Astrocyte of the spinal cord (primary cell): ENCODE measurements around the gene GALNT1.
"Not testable (repeated sequence)": the region's sequence is repeated elsewhere in the genome, so short reads cannot be mapped to it uniquely, and the experiment has no call there.

Source experiments
- DNase-seq: peaks from one replicate; pipeline ENCODE4 v3.0.0; 2011; ENCODE audit warnings: low read depth, low spot score
- H3K4me3 ChIP-seq: 2 replicates; pipeline ENCODE4 v1.5.1; 2011; ENCODE audit warnings: low read depth, mild to moderate bottlenecking, low read length, moderate library complexity
- CTCF ChIP-seq: IDR thresholded peaks from 2 replicates; pipeline ENCODE4 v1.5.1; 2012; ENCODE audit warnings: low read depth, mild to moderate bottlenecking, low read length, inconsistent platforms
- in situ Hi-C: cut with HindIII; loops from 2 replicates; pipeline ENCODE4 v1.10.0; 2017; ENCODE audit warnings: low sequenced_read_pairs

Gene GALNT1

GRCh38 chr18:35572644-35573043, 8.9 kb upstream of the GALNT1 start:
- DNase-seq: peak; percentile 17
- in situ Hi-C loops: no loop called here
- no peak for TF ChIP-seq CTCF
- no peak overlapping the region for H3K4me3 ChIP-seq

- in situ Hi-C loops: no loop called here
- no peak for DNase-seq
- TF ChIP-seq CTCF: no peak
- no peak overlapping the region for H3K4me3 ChIP-seq
These were observed 8.0 kb upstream of the GALNT1 start for GRCh38 chr18:35573531-35573930.

GRCh38 chr18:35576240-35576845, 5.2 kb upstream of the GALNT1 start:
- in situ Hi-C loops, DNase-seq, H3K4me3 ChIP-seq: not testable (repeated sequence)

- no peak overlapping the region for H3K4me3 ChIP-seq
- in situ Hi-C loops: no loop called here
- TF ChIP-seq CTCF: no peak
- no peak for DNase-seq
These were observed 4.3 kb upstream of the GALNT1 start for GRCh38 chr18:35577045-35577848.

- H3K4me3 ChIP-seq: no peak overlapping the region
- peak; percentile 35 for DNase-seq
- in situ Hi-C loops: no loop called here
- no peak for TF ChIP-seq CTCF
These were observed 3.1 kb upstream of the GALNT1 start for GRCh38 chr18:35578481-35578880.

GRCh38 chr18:35578936-35579335, 2.6 kb upstream of the GALNT1 start:
- TF ChIP-seq CTCF: no peak
- DNase-seq: no peak
- in situ Hi-C loops: no loop called here
- H3K4me3 ChIP-seq: no peak overlapping the region
